Activated CD8-positive, alpha-beta T cell treated with anti-CD3 and anti-CD28 coated beads for 36 hours (primary cell): ENCODE measurements around the gene SRPX. TPM values are rescaled to one million over a fixed set of nuclear protein-coding genes. Genes with fewer than 3 reads are reported as not detected.

Experiments used
- ATAC-seq: fragments of 200-7000 bp; cut with Tn5 transposase; one replicate; pipeline ENCODE4 v1.10.0; 2021; ENCODE audit warnings: mild to moderate bottlenecking, moderate library complexity
- CTCF ChIA-PET: fragments of 350-600 bp; sonication (Branson Sonifier 250); formaldehyde crosslinking; loops from one replicate; lab custom pipeline; 2021; ENCODE audit warnings: antibody characterized with exemption; lab: Charles Lee
- POLR2A ChIA-PET: fragments of 350-600 bp; sonication (Branson Sonifier 250); formaldehyde crosslinking; loops from one replicate; lab custom pipeline; 2021; ENCODE audit warnings: antibody characterized with exemption; lab: Charles Lee
- DNase-seq: peaks from one replicate; pipeline ENCODE4 v3.0.0-alpha.2; 2020
- H3K27ac Mint-ChIP-seq: one replicate; pipeline ENCODE4 v1.8.0; 2021; ENCODE audit warnings: mild to moderate bottlenecking, mixed read lengths
- H3K27me3 Mint-ChIP-seq: one replicate; pipeline ENCODE4 v1.8.0; 2021; ENCODE audit warnings: mixed read lengths
- H3K36me3 Mint-ChIP-seq: one replicate; pipeline ENCODE4 v1.8.0; 2021; ENCODE audit warnings: low read depth, mixed read lengths
- H3K4me1 Mint-ChIP-seq: one replicate; pipeline ENCODE4 v1.8.0; 2021; ENCODE audit warnings: low read depth, mixed read lengths
- H3K4me3 Mint-ChIP-seq: one replicate; pipeline ENCODE4 v1.8.0; 2021; ENCODE audit warnings: mild to moderate bottlenecking, moderate library complexity, mixed read lengths
- H3K9me3 Mint-ChIP-seq: one replicate; pipeline ENCODE4 v1.8.0; 2021; ENCODE audit warnings: mixed read lengths
- intact Hi-C: fragments of 100-400 bp; cut with micrococcal nuclease; formaldehyde crosslinking; loops from one replicate; pipeline ENCODE4 v1.10.0; 2022
- total RNA-seq, 2 experiments: library from RNA; stranded (reverse); gene quantifications; one replicate each; pipeline ENCODE4 v1.2.3, GENCODE V29; 2021
- TF ChIP-seq, protein P1 (sequence below): fragments of 200-600 bp; IDR thresholded peaks from one replicate; pipeline ENCODE4 v1.8.0; 2022; ENCODE audit warnings: antibody characterized with exemption, mild to moderate bottlenecking

SRPX gene, protein sequence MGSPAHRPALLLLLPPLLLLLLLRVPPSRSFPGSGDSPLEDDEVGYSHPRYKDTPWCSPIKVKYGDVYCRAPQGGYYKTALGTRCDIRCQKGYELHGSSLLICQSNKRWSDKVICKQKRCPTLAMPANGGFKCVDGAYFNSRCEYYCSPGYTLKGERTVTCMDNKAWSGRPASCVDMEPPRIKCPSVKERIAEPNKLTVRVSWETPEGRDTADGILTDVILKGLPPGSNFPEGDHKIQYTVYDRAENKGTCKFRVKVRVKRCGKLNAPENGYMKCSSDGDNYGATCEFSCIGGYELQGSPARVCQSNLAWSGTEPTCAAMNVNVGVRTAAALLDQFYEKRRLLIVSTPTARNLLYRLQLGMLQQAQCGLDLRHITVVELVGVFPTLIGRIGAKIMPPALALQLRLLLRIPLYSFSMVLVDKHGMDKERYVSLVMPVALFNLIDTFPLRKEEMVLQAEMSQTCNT
- not detected for total RNA-seq

DNA sequence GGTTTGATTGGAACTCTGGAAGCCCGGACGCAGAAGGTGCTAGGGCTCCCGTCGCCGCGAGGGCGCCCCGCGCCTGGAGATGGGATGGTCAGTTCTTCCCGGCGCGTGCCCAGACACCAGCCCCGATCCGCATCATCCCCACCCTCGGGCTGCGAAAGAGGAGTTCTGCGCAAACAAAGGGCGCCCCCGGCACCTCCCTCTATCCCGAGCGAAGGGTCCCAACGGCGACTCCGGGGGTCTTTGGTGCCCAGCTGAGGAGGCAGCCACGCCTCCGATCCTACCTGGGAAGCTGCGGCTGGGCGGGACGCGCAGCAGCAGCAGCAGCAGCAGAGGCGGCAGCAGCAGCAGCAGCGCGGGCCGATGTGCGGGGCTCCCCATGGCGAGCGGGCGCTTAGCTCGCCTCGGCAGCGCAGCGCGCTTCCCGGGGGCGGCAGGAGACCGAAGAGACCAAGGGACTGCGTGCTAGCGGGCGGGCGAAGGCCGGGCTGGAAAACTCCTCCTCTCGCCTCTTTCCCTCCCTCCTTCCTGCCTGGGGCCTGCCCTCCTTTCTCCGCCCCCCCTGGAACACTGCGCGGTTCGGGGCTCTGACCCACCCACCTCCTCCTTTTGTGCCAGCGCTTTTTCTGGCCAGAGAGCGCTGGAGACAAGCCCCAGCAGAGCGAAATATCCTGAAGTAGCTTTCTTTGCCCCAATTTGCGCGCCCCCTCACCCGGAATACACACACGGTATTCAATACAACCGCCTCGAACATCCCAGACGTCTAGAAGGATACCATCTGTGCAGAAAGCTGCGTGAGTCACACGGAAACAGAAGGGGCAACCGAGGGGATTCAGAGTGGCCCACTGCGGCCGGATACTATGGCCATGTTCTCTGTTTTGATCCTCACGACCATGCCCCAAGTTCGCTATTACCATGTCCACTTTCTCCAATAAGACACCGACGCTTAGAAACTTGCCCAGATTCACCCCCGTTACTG lies at the start of gene SRPX:
SRPX (minus strand) TSS at position 457 of the 976 bp plus-strand sequence; CDS start at position 378, 79 bp downstream.
- POLR2A ChIA-PET: no interaction called here
- TF ChIP-seq, protein P1, sequence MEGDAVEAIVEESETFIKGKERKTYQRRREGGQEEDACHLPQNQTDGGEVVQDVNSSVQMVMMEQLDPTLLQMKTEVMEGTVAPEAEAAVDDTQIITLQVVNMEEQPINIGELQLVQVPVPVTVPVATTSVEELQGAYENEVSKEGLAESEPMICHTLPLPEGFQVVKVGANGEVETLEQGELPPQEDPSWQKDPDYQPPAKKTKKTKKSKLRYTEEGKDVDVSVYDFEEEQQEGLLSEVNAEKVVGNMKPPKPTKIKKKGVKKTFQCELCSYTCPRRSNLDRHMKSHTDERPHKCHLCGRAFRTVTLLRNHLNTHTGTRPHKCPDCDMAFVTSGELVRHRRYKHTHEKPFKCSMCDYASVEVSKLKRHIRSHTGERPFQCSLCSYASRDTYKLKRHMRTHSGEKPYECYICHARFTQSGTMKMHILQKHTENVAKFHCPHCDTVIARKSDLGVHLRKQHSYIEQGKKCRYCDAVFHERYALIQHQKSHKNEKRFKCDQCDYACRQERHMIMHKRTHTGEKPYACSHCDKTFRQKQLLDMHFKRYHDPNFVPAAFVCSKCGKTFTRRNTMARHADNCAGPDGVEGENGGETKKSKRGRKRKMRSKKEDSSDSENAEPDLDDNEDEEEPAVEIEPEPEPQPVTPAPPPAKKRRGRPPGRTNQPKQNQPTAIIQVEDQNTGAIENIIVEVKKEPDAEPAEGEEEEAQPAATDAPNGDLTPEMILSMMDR: no peak
- no peak for ATAC-seq
- H3K4me1 Mint-ChIP-seq: peaks cover 3% of the 10 kb centered on the region
- no peak for DNase-seq
- CTCF ChIA-PET: interaction anchor here (1.7 to 1.9 kb wide), 2 partner anchors 30 to 107 kb away, joined by 5 to 10 read pairs; partner anchors contain the start of gene RPGR
- peaks cover 34% of the 10 kb centered on the region for H3K27me3 Mint-ChIP-seq
- H3K4me3 Mint-ChIP-seq: no peak within 1 kb of the TSS
- H3K27ac Mint-ChIP-seq: no peak within 1 kb of the TSS
- no peaks in the 10 kb centered on the region for H3K36me3 Mint-ChIP-seq
- no peaks in the 10 kb centered on the region for H3K9me3 Mint-ChIP-seq
- intact Hi-C loops: no loop called here

DNA sequence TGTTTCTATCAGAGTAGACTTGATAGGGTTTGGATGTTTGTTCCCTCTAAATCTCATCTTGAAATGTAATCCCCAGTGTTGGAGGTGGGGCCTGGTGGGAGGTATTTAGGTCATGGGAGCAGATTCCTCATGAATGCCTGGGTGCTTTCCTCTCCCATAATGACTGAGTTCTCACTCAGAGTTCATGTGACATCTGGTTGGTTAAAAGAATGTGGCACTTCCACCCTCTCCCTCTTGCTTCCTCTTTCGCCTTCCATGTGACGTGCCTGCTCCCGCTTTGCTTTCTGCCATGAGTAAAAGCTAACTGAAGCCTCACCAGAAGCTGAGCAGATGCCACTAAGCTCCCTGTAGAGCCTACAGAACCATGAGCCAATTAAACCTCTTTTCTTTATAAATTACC lies 47.3 kb upstream of the SRPX start:
- H3K4me3 Mint-ChIP-seq: no peak overlapping the region
- ATAC-seq (no peak), DNase-seq (no peak)
- no peaks in the 10 kb centered on the region for H3K9me3 Mint-ChIP-seq
- no peak overlapping the region for H3K27ac Mint-ChIP-seq
- POLR2A ChIA-PET: interaction anchor here (1.3 kb wide), 1 partner anchor 21 kb away, joined by 3 read pairs; no protein-coding TSS in a partner anchor
- CTCF ChIA-PET: no interaction called here
- H3K4me1 Mint-ChIP-seq: peaks cover 2% of the 10 kb centered on the region
- intact Hi-C loops: no loop called here
- TF ChIP-seq, protein P1: no peak
- peaks cover 2% of the 10 kb centered on the region for H3K36me3 Mint-ChIP-seq
- H3K27me3 Mint-ChIP-seq: no peaks in the 10 kb centered on the region

DNA sequence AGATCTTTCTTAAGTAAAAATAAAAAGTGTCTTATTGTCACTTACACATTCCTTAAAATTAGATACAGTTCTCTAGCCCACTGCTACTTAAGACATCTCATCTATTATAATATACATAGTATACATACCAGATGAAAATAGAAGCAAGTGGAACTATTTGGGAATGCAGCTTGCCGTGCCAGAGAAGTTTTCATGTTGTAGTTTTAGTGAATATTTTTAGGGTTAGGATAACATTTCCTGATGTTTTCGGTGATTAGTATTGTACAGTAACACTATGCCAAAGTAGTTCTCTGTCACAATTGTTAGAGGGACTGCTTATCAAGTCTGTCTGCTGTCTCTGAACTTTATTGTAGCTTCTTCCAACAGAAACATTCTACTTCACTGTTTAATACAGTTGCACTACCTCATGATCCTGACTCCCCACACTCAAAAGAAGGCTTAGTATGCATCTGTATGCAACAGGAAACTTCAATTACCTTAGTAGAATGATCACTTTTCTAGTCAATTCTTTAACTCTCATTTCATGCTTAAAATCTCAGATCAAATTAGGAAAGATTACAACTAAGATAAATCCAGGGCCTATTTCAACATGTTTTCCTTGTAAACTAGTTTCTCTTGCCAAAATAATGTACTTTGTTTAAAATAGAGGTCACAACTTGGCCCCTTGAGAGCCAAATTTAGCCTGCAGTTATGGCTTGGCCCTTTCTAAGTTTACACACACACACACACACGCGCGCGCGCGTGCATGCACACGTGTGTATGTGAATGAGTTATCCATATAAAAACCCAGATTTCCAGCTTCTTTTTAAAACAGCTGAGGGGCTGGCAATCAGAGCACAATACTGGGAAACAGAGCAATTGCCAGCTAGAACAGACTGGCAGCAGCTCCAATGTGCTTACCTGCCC lies 42.3 kb upstream of the SRPX start:
- no peak overlapping the region for H3K27ac Mint-ChIP-seq
- DNase-seq (no peak), ATAC-seq (no peak)
- POLR2A ChIA-PET: no interaction called here
- no peaks in the 10 kb centered on the region for H3K36me3 Mint-ChIP-seq
- no peak overlapping the region for H3K4me3 Mint-ChIP-seq
- TF ChIP-seq, protein P1: no peak
- no peaks in the 10 kb centered on the region for H3K27me3 Mint-ChIP-seq
- CTCF ChIA-PET: interaction anchor here (0.6 kb wide), 1 partner anchor 91 kb away, joined by 3 read pairs; no protein-coding TSS in a partner anchor
- no peaks in the 10 kb centered on the region for H3K9me3 Mint-ChIP-seq
- no peaks in the 10 kb centered on the region for H3K4me1 Mint-ChIP-seq
- intact Hi-C loops: no loop called here

DNA sequence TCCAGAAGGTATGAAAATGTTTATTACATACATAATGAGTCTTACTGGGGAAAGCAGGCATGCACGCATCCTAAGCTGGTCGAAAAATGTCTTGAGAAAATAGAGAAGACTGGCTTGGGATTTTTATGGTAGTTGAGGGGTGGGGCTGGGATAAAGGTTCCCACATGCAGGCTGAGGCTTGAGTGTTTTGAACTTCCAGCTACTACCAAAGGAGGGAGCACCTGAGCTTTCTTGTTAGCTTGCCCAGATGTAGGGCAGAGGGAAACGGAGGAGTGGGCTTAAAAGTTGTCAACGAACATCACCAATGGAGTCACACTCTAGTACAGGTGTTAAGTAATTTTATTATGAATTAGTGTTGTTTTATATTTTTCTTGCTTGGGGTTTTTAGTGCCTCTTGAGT lies 39.6 kb upstream of the SRPX start:
- CTCF ChIA-PET: no interaction called here
- POLR2A ChIA-PET: no interaction called here
- TF ChIP-seq, protein P1: no peak
- no peaks in the 10 kb centered on the region for H3K27me3 Mint-ChIP-seq
- no peak overlapping the region for H3K27ac Mint-ChIP-seq
- DNase-seq (no peak), ATAC-seq (no peak)
- no peaks in the 10 kb centered on the region for H3K9me3 Mint-ChIP-seq
- H3K4me1 Mint-ChIP-seq: no peaks in the 10 kb centered on the region
- intact Hi-C loops: no loop called here
- H3K4me3 Mint-ChIP-seq: no peak overlapping the region
- no peaks in the 10 kb centered on the region for H3K36me3 Mint-ChIP-seq
